SHP77 (cell line): ENCODE measurements around the gene MPDU1.

Experiments
- DNase-seq, 2 experiments: peaks; one replicate each; lab custom pipeline; 2025; lab: John Stamatoyannopoulos, UW

The MPDU1 gene

DNA sequence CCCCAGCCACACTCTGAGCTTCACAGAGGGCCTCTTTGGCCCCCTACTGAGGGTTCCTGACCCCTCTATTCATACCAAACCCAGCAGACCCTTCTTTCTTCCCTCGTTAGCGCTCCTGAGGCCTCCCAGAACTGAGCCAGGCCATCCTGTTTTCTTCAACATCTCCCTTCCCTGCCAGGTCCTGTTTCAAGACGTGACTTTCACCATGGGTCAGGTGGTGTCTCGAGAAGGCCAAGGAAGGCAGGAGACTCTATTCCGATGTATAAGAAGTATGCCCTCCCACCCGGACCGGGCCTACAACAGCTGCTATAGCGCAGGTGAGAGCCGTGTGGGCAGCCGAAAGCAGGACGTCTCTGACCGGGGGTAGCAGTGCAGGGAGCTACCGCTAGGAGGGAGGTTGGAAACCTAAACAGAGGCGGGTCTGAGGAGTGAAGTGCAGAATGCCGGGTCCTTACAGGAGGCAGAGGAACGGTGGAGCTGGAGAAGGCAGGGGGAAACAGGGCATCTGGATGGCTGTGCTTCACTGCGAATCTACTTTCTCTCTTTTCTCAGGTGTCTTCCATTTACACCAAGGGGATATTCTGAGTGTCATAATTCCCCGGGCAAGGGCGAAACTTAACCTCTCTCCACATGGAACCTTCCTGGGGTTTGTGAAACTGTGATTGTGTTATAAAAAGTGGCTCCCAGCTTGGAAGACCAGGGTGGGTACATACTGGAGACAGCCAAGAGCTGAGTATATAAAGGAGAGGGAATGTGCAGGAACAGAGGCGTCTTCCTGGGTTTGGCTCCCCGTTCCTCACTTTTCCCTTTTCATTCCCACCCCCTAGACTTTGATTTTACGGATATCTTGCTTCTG is 23.3 kb upstream of the MPDU1 start:
- peak; percentile 86 to 91 for DNase-seq

- DNase-seq: peak; percentile 88 to 92
Observed at GRCh38 chr17:7561028-7561575, 22.6 kb upstream of the MPDU1 start.

GRCh38 chr17:7561589-7562207 is 22.0 kb upstream of the MPDU1 start, which contains the start of gene SENP3:
Gene SENP3, plus strand, starts transcription at chr17:7561919. Its CDS starts 1,158 bp downstream, at chr17:7563077.
- DNase-seq: peak; percentile 86 to 93

GRCh38 chr17:7562208-7562605 is 21.4 kb upstream of the MPDU1 start:
- no peak for DNase-seq

DNA sequence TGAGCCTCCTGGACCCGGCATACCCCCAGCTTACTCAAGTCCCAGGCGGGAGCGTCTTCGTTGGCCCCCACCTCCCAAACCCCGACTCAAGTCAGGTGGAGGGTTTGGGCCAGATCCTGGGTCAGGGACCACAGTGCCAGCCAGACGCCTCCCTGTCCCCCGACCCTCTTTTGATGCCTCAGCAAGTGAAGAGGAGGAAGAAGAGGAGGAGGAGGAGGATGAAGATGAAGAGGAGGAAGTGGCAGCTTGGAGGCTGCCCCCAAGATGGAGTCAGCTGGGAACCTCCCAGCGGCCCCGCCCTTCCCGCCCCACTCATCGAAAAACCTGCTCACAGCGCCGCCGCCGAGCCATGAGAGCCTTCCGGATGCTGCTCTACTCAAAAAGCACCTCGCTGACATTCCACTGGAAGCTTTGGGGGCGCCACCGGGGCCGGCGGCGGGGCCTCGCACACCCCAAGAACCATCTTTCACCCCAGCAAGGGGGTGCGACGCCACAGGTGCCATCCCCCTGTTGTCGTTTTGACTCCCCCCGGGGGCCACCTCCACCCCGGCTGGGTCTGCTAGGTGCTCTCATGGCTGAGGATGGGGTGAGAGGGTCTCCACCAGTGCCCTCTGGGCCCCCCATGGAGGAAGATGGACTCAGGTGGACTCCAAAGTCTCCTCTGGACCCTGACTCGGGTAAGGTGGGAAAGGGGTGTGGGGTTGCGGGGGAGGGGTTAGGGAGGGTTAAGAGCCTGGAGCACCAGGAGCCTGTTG is 20.4 kb upstream of the MPDU1 start:
- DNase-seq: no peak

DNA sequence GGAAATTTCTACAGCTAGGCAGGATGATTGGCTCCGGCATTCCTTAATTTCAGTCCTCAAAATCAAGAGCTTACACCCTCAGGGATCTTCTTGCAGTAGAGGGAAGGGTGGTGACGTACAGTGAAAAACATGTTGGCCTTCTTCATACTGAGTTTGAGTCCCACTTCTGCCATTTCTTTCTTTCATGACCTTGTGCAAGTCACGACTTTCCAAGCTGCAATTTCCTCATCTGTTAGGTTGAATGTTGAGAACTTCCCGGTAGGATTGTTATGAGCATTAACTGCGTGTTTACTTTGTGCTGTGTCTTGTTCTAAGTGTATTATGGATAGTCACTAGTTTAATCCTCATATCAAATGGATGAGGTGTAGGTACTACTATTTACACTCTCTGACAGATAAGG is 14.1 kb upstream of the MPDU1 start:
- no peak for DNase-seq

GRCh38 chr17:7570351-7570750 is 13.3 kb upstream of the MPDU1 start:
- DNase-seq: no peak

- DNase-seq: no peak
Observed at GRCh38 chr17:7572338-7572587, 11.4 kb upstream of the MPDU1 start.

DNA sequence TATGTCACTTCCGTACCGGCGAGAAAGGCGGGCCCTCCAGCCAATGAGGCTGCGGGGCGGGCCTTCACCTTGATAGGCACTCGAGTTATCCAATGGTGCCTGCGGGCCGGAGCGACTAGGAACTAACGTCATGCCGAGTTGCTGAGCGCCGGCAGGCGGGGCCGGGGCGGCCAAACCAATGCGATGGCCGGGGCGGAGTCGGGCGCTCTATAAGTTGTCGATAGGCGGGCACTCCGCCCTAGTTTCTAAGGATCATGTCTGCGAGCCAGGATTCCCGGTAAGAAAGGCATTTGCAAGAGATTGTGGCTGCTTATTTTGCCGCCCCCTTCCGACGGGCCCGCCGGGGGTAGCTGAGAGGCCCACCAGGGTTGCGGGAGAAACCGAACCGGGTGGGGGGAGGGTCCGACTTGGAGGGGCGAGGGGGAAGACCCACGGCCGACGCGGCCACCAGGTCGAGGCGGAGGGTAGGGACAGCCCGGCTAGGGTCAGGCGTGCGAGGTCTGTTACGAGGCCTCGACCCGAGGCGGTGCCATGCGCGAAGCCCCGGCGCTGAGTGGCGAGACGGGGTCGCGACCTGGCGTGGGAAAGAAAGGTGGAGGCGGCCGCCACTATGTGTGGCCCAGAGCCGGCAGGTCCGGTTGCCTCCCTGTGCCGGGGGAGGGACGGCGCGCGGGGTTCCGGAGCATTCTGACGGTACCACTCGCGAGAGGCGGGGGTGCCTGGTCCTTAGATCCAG is 10.9 kb upstream of the MPDU1 start:
- DNase-seq: peak; percentile 100

DNA sequence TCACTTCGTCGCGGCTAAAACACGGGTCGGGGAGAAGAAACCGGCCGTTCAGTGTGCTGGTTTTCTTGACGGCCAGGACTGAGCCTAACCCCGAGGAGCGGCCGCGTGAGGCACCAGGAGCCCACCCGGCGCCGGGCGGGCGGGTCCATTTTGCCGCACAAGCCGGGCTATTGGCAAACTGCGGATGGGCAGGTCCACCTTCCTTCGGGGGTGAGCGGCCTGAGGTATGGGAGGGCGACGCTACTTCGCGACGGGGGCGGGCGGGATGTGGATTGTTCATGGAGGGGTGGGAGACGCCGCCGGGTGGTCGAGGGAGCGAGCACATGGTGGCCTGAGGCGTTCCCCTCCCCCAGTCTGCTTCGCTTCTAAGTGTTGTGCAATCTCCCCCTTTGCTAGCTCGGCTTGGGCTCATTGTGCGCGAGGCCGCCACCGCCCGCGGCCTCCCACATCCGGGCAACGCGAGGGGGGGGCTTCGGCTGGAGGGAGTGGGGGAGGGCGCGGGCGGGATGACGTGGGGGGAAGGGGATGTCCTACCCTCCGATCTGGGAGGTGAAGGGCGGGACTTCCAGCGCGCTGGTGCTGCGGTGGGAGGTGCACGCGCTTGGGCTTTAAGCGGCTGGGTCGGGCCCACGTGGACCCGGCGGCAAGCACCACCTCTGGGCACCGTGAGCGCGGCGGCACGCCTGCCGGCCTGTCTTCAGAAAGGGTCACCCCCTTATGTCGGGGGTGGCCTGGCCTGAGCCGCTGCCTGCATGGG is 10.2 kb upstream of the MPDU1 start:
- peak; percentile 76 to 84 for DNase-seq

DNA sequence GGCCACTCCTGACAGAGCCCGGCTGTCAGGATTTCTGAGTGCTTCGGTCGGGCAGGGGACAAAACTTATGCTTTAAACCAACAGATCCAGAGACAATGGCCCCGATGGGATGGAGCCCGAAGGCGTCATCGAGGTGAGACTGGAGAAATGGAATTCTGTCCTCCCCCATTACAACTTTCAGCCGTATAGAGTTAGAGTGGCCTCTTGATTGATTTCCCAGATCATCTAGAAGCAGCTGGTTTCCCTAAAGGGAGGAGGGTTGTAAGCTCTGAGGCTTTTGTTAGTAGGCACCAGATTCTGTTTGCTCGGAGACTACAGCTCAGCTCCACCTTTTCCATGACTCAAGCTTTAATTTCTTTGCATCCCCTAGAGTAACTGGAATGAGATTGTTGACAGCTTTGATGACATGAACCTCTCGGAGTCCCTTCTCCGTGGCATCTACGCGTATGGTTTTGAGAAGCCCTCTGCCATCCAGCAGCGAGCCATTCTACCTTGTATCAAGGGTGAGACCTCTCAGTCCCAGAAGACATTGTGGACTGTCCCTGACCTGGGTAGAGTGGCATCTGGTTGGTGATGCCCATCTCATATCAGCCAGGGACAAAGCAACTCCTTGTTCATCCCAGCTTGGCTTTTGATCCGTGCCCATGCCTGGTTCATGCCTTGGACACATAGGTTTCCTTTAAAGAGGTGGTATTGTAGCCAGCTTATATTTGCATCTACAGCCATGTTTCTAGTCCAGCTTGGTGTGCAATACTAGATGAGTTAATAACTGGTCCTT is 9.3 kb upstream of the MPDU1 start:
- DNase-seq: no peak

DNA sequence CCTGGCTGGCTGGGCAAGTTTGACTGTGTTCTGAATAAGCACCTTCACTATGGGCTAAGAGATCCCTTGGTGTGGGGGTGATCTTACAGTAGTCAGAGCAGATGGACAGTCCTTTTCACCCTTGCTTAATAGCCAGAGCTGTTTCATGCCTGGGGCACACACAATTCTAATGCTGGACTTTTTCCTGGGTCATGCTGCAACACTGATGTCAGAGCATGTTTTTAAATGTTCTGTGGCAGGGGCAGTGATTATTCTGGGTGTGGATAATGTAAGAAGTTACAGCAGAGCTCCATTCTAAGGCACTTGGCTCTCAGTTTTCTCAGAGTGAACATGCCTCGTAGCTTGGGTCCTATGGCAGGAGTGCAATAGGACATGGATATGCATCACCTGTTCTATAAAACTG is 8.2 kb upstream of the MPDU1 start:
- no peak for DNase-seq

- DNase-seq: no peak
Observed at GRCh38 chr17:7575959-7576358, 7.7 kb upstream of the MPDU1 start.

DNA sequence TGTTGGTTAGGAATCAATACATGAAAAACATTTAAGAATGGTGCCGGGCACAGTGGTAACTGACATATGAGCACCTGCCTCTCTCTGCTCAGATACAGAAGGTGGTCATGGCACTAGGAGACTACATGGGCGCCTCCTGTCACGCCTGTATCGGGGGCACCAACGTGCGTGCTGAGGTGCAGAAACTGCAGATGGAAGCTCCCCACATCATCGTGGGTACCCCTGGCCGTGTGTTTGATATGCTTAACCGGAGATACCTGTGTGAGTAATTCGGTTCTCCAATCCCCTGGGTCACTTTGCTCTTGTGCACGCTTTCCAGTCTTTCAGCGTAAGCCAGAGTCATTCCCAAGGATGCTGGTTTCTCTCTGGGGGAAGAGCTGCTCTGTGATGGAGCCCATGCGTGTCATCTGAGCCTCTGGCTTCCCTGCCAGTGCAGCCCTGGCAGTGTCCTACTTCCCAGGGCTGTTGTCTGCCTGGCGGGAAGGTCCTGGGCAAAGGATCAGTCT is 7.2 kb upstream of the MPDU1 start:
- no peak for DNase-seq

DNA sequence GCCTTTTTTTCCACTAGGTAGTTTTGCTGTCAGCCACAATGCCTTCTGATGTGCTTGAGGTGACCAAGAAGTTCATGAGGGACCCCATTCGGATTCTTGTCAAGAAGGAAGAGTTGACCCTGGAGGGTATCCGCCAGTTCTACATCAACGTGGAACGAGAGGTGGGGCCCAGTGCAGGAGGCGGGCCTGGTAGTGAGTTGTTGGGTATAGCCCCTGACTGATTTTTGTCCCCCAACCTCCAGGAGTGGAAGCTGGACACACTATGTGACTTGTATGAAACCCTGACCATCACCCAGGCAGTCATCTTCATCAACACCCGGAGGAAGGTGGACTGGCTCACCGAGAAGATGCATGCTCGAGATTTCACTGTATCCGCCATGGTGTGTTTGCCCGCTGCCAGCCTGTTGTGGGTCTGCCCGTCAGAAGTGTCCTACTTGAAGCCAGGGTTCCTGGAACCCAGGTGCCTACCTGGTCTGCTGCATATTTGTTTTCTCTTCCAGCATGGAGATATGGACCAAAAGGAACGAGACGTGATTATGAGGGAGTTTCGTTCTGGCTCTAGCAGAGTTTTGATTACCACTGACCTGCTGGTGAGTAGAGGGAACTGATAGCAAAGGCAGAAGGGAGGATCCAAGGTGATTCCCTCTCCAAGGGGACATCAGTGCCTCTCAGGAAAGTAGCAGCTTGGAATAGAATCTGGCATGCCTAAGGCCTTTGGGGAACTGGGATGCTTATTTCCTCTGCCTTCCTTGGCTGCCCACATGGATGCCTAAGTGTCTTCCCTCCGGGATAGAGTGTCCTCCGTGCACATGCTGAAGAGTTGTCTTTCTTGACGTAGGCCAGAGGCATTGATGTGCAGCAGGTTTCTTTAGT is 6.1 kb upstream of the MPDU1 start:
- DNase-seq: no peak

DNA sequence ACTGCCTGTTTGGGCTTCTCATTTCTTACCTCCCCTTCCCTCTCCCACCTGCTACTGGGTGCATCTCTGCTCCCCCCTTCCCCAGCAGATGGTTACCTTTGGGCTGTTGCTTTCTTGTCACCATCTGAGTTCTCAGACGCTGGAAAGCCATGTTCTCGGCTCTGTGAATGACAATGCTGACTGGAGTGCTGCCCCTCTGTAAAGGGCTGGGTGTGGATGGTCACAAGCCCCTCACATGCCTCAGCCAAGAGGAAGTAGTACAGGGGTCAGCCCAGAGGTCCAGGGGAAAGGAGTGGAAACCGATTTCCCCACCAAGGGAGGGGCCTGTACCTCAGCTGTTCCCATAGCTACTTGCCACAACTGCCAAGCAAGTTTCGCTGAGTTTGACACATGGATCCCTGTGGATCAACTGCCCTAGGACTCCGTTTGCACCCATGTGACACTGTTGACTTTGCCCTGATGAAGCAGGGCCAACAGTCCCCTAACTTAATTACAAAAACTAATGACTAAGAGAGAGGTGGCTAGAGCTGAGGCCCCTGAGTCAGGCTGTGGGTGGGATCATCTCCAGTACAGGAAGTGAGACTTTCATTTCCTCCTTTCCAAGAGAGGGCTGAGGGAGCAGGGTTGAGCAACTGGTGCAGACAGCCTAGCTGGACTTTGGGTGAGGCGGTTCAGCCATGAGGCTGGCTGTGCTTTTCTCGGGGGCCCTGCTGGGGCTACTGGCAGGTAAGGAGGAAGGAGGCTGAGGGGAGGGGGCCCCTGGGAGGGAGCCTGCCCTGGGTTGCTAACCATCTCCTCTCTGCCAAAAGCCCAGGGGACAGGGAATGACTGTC is 4.4 kb upstream of the MPDU1 start, which contains the start of gene CD68:
Gene CD68, plus strand, starts transcription at position 638 of the 833 bp plus-strand sequence. Its CDS starts 40 bp downstream, at position 678.
- peak; percentile 55 to 65 for DNase-seq

- no peak for DNase-seq
Observed at GRCh38 chr17:7579834-7580603, 3.6 kb upstream of the MPDU1 start.
